Measurements from ENCODE around the gene LCORL.
"Not testable (repeated sequence)": the region's sequence is repeated elsewhere in the genome, so short reads cannot be mapped to it uniquely, and the experiment has no call there.

The LCORL gene

DNA sequence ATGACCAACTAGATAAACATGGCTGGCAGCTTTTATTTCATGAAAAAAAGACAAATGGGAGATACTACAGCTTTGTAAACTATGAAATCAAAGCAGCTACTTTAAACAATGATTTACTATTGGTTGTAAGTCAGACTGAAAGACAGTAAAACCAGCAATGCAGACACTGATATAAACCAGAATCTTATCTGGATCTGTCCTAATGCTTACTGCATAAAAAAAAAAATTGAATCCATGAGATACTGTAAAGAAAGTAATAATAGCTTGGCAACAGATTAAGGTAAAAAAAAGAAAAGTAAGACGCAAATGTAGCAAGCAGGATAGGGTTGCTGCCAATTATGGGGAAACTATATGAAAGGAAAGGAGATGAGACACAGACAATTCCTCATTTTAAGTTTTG, 7.3 kb downstream of the LCORL start:
- Histone ChIP-seq H3K4me3 (ENCODE audit: low read depth, low read length) (no peak overlapping the region), H3K9me3 (ENCODE audit: control insufficient read depth, insufficient read depth, low read length) (no peaks in the 10 kb centered on the region), H3K4me1 (ENCODE audit: control insufficient read depth, insufficient read depth, low read length) (no peaks in the 10 kb centered on the region), H3K36me3 (ENCODE audit: control insufficient read depth, insufficient read depth, low read length) (no peaks in the 10 kb centered on the region), H3K27ac (ENCODE audit: low read depth, low read length) (no peak overlapping the region), H3K27me3 (ENCODE audit: control insufficient read depth, insufficient read depth, low read length) (no peaks in the 10 kb centered on the region), H3K9ac (ENCODE audit: low read depth, low read length) (no peak overlapping the region)

DNA sequence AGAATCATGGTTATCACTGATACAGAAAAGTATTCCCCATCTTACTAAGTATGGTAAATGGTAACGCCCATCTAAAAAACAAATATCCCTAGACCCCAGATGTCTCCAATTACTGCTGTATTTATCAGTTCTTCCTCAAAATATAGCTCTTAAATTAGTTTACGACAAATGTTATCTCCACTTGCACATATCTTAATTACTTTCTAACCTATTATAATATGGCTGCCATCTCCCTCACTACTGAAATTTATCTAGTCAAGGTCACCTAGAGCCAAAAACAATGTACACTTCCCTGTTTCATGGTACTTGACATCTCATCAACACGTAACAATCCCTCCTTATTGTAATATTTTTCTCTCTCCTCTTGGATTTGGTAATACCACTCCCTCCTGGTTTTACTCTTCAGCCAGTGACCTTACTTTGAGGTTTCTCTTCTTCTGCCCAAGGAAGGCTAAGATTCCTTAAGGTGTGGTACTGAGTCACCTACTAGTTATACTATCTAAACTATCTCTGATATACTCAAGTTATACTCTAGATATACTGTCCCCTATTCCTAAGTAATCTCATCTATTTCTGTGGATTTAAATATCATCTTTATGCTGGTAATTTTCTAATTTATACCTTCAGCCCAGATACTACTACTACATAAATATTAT, 8.6 kb downstream of the LCORL start:
- Histone ChIP-seq H3K36me3 (ENCODE audit: control insufficient read depth, insufficient read depth, low read length) (no peaks in the 10 kb centered on the region), H3K4me3 (ENCODE audit: low read depth, low read length) (no peak overlapping the region), H3K27ac (ENCODE audit: low read depth, low read length) (no peak overlapping the region), H3K9ac (ENCODE audit: low read depth, low read length) (no peak overlapping the region), H3K4me1 (ENCODE audit: control insufficient read depth, insufficient read depth, low read length) (no peaks in the 10 kb centered on the region), H3K27me3 (ENCODE audit: control insufficient read depth, insufficient read depth, low read length) (no peaks in the 10 kb centered on the region), H3K9me3 (ENCODE audit: control insufficient read depth, insufficient read depth, low read length) (no peaks in the 10 kb centered on the region)

GRCh38 chr4:18012134-18012806, 9.3 kb downstream of the LCORL start:
- Histone ChIP-seq H3K9me3 (ENCODE audit: control insufficient read depth, insufficient read depth, low read length) (no peaks in the 10 kb centered on the region), H3K9ac (ENCODE audit: low read depth, low read length) (no peak overlapping the region), H3K4me3 (ENCODE audit: low read depth, low read length) (no peak overlapping the region), H3K36me3 (ENCODE audit: control insufficient read depth, insufficient read depth, low read length) (no peaks in the 10 kb centered on the region), H3K27me3 (ENCODE audit: control insufficient read depth, insufficient read depth, low read length) (no peaks in the 10 kb centered on the region), H3K27ac (ENCODE audit: low read depth, low read length) (no peak overlapping the region), H3K4me1 (ENCODE audit: control insufficient read depth, insufficient read depth, low read length) (no peaks in the 10 kb centered on the region)

DNA sequence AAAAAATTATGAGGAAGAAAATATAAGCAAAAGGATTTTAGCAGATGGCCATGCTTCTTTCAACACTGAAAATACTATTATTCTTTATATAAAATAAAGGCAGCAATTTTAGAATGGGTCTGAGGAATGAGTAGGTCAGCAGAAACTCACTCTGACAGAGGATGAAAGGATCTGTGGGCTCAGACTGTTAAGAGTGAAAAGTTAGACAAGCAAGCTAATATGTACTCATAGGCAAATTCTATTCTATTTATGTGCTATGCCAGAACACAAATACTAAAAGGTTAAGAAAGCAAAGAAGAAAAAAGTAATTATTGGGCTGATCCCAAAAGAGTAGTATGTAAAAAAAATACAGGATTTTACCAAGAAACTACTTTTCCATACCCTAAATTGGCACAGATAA, 13.9 kb downstream of the LCORL start:
- no peak overlapping the region for H3K9ac ChIP-seq (ENCODE audit: low read depth, low read length)
- H3K36me3 ChIP-seq (ENCODE audit: control insufficient read depth, insufficient read depth, low read length), result no peaks in the 10 kb centered on the region
- no peak overlapping the region for H3K4me3 ChIP-seq (ENCODE audit: low read depth, low read length)
- no peaks in the 10 kb centered on the region for H3K27me3 ChIP-seq (ENCODE audit: control insufficient read depth, insufficient read depth, low read length)
- no peaks in the 10 kb centered on the region for H3K4me1 ChIP-seq (ENCODE audit: control insufficient read depth, insufficient read depth, low read length)
- peaks cover 10% of the 10 kb centered on the region for H3K9me3 ChIP-seq (ENCODE audit: control insufficient read depth, insufficient read depth, low read length)
- no peak overlapping the region for H3K27ac ChIP-seq (ENCODE audit: low read depth, low read length)

DNA sequence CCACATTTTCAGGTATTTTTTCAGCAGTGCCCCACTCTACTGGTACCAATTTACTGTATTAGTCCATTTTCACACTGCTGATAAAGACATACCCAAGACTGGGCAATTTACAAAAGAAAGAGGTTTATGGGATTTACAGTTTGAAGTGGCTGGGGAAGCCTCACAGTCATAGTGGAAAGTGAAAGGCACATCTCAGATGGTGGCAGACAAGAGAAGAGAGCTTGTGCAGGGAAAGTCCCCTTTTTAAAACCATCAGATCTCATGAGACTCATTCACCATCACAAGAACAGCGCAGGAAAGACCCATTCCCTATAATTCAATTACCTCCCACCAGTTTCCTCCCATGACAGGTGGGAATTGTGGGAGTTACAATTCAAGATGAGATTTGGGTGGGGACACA, 15.1 kb downstream of the LCORL start:
- H3K9me3 ChIP-seq (ENCODE audit: control insufficient read depth, insufficient read depth, low read length); H3K4me3 ChIP-seq (ENCODE audit: low read depth, low read length); H3K36me3 ChIP-seq (ENCODE audit: control insufficient read depth, insufficient read depth, low read length); H3K9ac ChIP-seq (ENCODE audit: low read depth, low read length); H3K4me1 ChIP-seq (ENCODE audit: control insufficient read depth, insufficient read depth, low read length); H3K27ac ChIP-seq (ENCODE audit: low read depth, low read length); H3K27me3 ChIP-seq (ENCODE audit: control insufficient read depth, insufficient read depth, low read length): not testable (repeated sequence)

- H3K27me3 ChIP-seq (ENCODE audit: control insufficient read depth, insufficient read depth, low read length), result no peaks in the 10 kb centered on the region
- H3K9me3 ChIP-seq (ENCODE audit: control insufficient read depth, insufficient read depth, low read length), result no peaks in the 10 kb centered on the region
- H3K27ac ChIP-seq (ENCODE audit: low read depth, low read length), result no peak overlapping the region
- no peak overlapping the region for H3K4me3 ChIP-seq (ENCODE audit: low read depth, low read length)
- peaks cover 14% of the 10 kb centered on the region for H3K4me1 ChIP-seq (ENCODE audit: control insufficient read depth, insufficient read depth, low read length)
- H3K9ac ChIP-seq (ENCODE audit: low read depth, low read length), result no peak overlapping the region
- H3K36me3 ChIP-seq (ENCODE audit: control insufficient read depth, insufficient read depth, low read length), result no peaks in the 10 kb centered on the region
Observed at GRCh38 chr4:17997129-17997528, 24.4 kb downstream of the LCORL start.

- no peaks in the 10 kb centered on the region for H3K9me3 ChIP-seq (ENCODE audit: control insufficient read depth, insufficient read depth, low read length)
- H3K4me3 ChIP-seq (ENCODE audit: low read depth, low read length), result no peak overlapping the region
- H3K36me3 ChIP-seq (ENCODE audit: control insufficient read depth, insufficient read depth, low read length), result no peaks in the 10 kb centered on the region
- H3K4me1 ChIP-seq (ENCODE audit: control insufficient read depth, insufficient read depth, low read length), result peaks cover 14% of the 10 kb centered on the region
- H3K27ac ChIP-seq (ENCODE audit: low read depth, low read length), result no peak overlapping the region
- H3K9ac ChIP-seq (ENCODE audit: low read depth, low read length), result no peak overlapping the region
- H3K27me3 ChIP-seq (ENCODE audit: control insufficient read depth, insufficient read depth, low read length), result no peaks in the 10 kb centered on the region
Observed at GRCh38 chr4:17995165-17995564, 26.4 kb downstream of the LCORL start.

GRCh38 chr4:17985832-17986231, 35.7 kb downstream of the LCORL start:
- Histone ChIP-seq H3K9me3 (ENCODE audit: control insufficient read depth, insufficient read depth, low read length) (peaks cover 17% of the 10 kb centered on the region), H3K27me3 (ENCODE audit: control insufficient read depth, insufficient read depth, low read length) (no peaks in the 10 kb centered on the region), H3K4me3 (ENCODE audit: low read depth, low read length) (no peak overlapping the region), H3K27ac (ENCODE audit: low read depth, low read length) (no peak overlapping the region), H3K36me3 (ENCODE audit: control insufficient read depth, insufficient read depth, low read length) (no peaks in the 10 kb centered on the region), H3K4me1 (ENCODE audit: control insufficient read depth, insufficient read depth, low read length) (no peaks in the 10 kb centered on the region), H3K9ac (ENCODE audit: low read depth, low read length) (no peak overlapping the region)

DNA sequence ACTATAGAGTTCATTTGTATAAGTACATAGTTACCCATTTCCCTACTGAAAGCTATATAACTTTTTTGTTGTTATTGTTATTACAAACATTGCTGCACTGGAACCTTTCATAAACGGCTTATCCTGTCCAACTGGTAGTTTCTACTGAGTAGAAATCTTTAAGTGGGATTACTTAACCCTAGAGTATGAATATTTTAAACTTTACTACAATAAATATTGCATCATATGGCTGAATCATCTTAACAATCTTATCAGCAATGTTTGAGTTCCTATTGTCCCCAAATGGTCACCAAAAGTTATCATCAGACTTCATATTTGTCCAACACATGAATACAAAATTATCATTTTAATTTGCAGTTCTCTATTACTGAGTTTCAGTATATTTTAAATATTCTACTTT, 40.5 kb downstream of the LCORL start:
- Histone ChIP-seq H3K9me3 (ENCODE audit: control insufficient read depth, insufficient read depth, low read length) (peaks cover 9% of the 10 kb centered on the region; the same call in 1 of the 2 replicates), H3K9ac (ENCODE audit: low read depth, low read length) (no peak overlapping the region), H3K27me3 (ENCODE audit: control insufficient read depth, insufficient read depth, low read length) (no peaks in the 10 kb centered on the region), H3K4me3 (ENCODE audit: low read depth, low read length) (no peak overlapping the region), H3K27ac (ENCODE audit: low read depth, low read length) (no peak overlapping the region), H3K4me1 (ENCODE audit: control insufficient read depth, insufficient read depth, low read length) (no peaks in the 10 kb centered on the region), H3K36me3 (ENCODE audit: control insufficient read depth, insufficient read depth, low read length) (no peaks in the 10 kb centered on the region)

GRCh38 chr4:17968721-17969120, 52.8 kb downstream of the LCORL start:
- no peaks in the 10 kb centered on the region for H3K36me3 ChIP-seq (ENCODE audit: control insufficient read depth, insufficient read depth, low read length)
- H3K4me3 ChIP-seq (ENCODE audit: low read depth, low read length), result no peak overlapping the region
- no peaks in the 10 kb centered on the region for H3K9me3 ChIP-seq (ENCODE audit: control insufficient read depth, insufficient read depth, low read length)
- H3K27me3 ChIP-seq (ENCODE audit: control insufficient read depth, insufficient read depth, low read length), result no peaks in the 10 kb centered on the region
- H3K4me1 ChIP-seq (ENCODE audit: control insufficient read depth, insufficient read depth, low read length), result no peaks in the 10 kb centered on the region
- no peak overlapping the region for H3K27ac ChIP-seq (ENCODE audit: low read depth, low read length)
- H3K9ac ChIP-seq (ENCODE audit: low read depth, low read length), result no peak overlapping the region

GRCh38 chr4:17967078-17967477, 54.5 kb downstream of the LCORL start:
- H3K9ac ChIP-seq (ENCODE audit: low read depth, low read length), result no peak overlapping the region
- no peaks in the 10 kb centered on the region for H3K36me3 ChIP-seq (ENCODE audit: control insufficient read depth, insufficient read depth, low read length)
- H3K4me1 ChIP-seq (ENCODE audit: control insufficient read depth, insufficient read depth, low read length), result no peaks in the 10 kb centered on the region
- no peak overlapping the region for H3K27ac ChIP-seq (ENCODE audit: low read depth, low read length)
- no peak overlapping the region for H3K4me3 ChIP-seq (ENCODE audit: low read depth, low read length)
- no peaks in the 10 kb centered on the region for H3K27me3 ChIP-seq (ENCODE audit: control insufficient read depth, insufficient read depth, low read length)
- H3K9me3 ChIP-seq (ENCODE audit: control insufficient read depth, insufficient read depth, low read length), result no peaks in the 10 kb centered on the region
